Measurements from ENCODE around the gene SH3RF3.
"Not testable (repeated sequence)": the region's sequence is repeated elsewhere in the genome, so short reads cannot be mapped to it uniquely, and the experiment has no call there.

Gene SH3RF3

GRCh38 chr2:109118321-109118720 is 10.7 kb upstream of the SH3RF3 start:
- no peak for DNase-seq

- peak; percentile 35 for DNase-seq
These were observed 8.8 kb upstream of the SH3RF3 start for GRCh38 chr2:109120166-109120565.

- DNase-seq = not testable (repeated sequence)
These were observed 8.3 kb upstream of the SH3RF3 start for GRCh38 chr2:109120686-109121085.

- no peak for DNase-seq
These were observed 5.3 kb upstream of the SH3RF3 start for GRCh38 chr2:109123586-109124201.

GRCh38 chr2:109124982-109125592 is 3.9 kb upstream of the SH3RF3 start:
- DNase-seq = no peak

GRCh38 chr2:109125593-109126500 is 3.2 kb upstream of the SH3RF3 start:
- no peak for DNase-seq

- peak; percentile 70 for DNase-seq
These were observed 2.5 kb upstream of the SH3RF3 start for GRCh38 chr2:109126501-109126860.

- DNase-seq = no peak
These were observed 1.4 kb upstream of the SH3RF3 start for GRCh38 chr2:109127556-109127955.

GRCh38 chr2:109128048-109128615 is 873 bp upstream of the SH3RF3 start:
- DNase-seq = peak; percentile 94

GRCh38 chr2:109129356-109129920 is 433 bp downstream of the SH3RF3 start:
- peak; percentile 64 for DNase-seq

GRCh38 chr2:109129921-109130722 is 1.1 kb downstream of the SH3RF3 start:
- DNase-seq = no peak

GRCh38 chr2:109130723-109130995 is 1.7 kb downstream of the SH3RF3 start:
- DNase-seq = no peak

GRCh38 chr2:109131777-109132176 is 2.8 kb downstream of the SH3RF3 start:
- DNase-seq = no peak

GRCh38 chr2:109132626-109133025 is 3.6 kb downstream of the SH3RF3 start:
- no peak for DNase-seq

- no peak for DNase-seq
These were observed 4.7 kb downstream of the SH3RF3 start for GRCh38 chr2:109133746-109134145.

- no peak for DNase-seq
These were observed 5.8 kb downstream of the SH3RF3 start for GRCh38 chr2:109134741-109135358.

GRCh38 chr2:109135359-109136197 is 6.6 kb downstream of the SH3RF3 start:
- no peak for DNase-seq

GRCh38 chr2:109136542-109136941 is 7.5 kb downstream of the SH3RF3 start:
- DNase-seq = no peak

- DNase-seq = no peak
These were observed 8.6 kb downstream of the SH3RF3 start for GRCh38 chr2:109137616-109138015.

- DNase-seq = no peak
These were observed 9.4 kb downstream of the SH3RF3 start for GRCh38 chr2:109138449-109138848.

GRCh38 chr2:109139002-109139401 is 10.0 kb downstream of the SH3RF3 start:
- no peak for DNase-seq

Measured in islet precursor cell (in vitro differentiated cells).